Measurements from ENCODE around the gene DRD3. TPM values are rescaled to one million over a fixed set of nuclear protein-coding genes. Genes with fewer than 3 reads are reported as not detected.

The DRD3 gene
- total and polyA plus RNA-seq, 2 of the 8 experiments (the other 6 are each of a cell fraction or from before 2014, with no cell fraction given): 0.32 to 1.3 TPM

- Histone ChIP-seq H3K36me3 (ENCODE audit: control insufficient read depth in 2 of 4, insufficient read depth in 4 of 4, low read length in 3 of 4) (no peaks in the 10 kb centered on the region), H3K79me2 (ENCODE audit: control insufficient read depth in 1 of 2, insufficient read depth in 2 of 2, low read length in 2 of 2) (no peaks in the 10 kb centered on the region), H3K79me1 (ENCODE audit: low read depth, low read length) (no peaks in the 10 kb centered on the region), H4K5ac (ENCODE audit: insufficient read length, low read depth, low read length) (no peak overlapping the region), H3K4me3 (ENCODE audit: extremely low read depth in 1 of 4, insufficient read depth in 2 of 4, low read depth in 3 of 4, low read length in 4 of 4) (no peak overlapping the region), H3K14ac (ENCODE audit: insufficient read length) (no peak overlapping the region), H4K8ac (ENCODE audit: extremely low read depth, insufficient read depth, low read length) (no peak overlapping the region), H2AK5ac (ENCODE audit: low read depth, low read length) (no peak overlapping the region), H3K27ac (ENCODE audit: low read depth, low read length) (no peak overlapping the region), H3K4me2 (ENCODE audit: insufficient read depth in 1 of 2, low read depth in 2 of 2, low read length in 2 of 2) (peak overlapping the region; percentile 7 to 48; a peak in 1 of 4 replicates), H2BK12ac (ENCODE audit: low read depth, low read length) (peak overlapping the region; percentile 76; the same call in 1 of the 2 replicates), H3K18ac (ENCODE audit: extremely low read depth, low read length) (no peak overlapping the region), H3K4ac (replicated peaks; ENCODE audit: insufficient read length, low read depth, low read length) (no peak overlapping the region), H4K91ac (replicated peaks; ENCODE audit: insufficient read length, low read length) (no peak overlapping the region), H3K4me1 (replicated peaks in 1 of 4; ENCODE audit: control insufficient read depth in 3 of 4, insufficient read depth in 4 of 4, low read length in 3 of 4) (peaks cover 3 to 16% (median 4%) of the 10 kb centered on the region in 4 experiments; a peak in 6 of 7 replicates), H3K27me3 (replicated peaks in 1 of 4; ENCODE audit: control insufficient read depth in 3 of 4, extremely low read depth in 1 of 4, insufficient read depth in 3 of 4, low read length in 3 of 4) (peaks cover 0 to 4% (median 1%) of the 10 kb centered on the region in 4 experiments; a peak in 3 of 7 replicates), H3K9ac (replicated peaks in 1 of 4; ENCODE audit: extremely low read depth in 1 of 4, low read depth in 3 of 4, low read length in 3 of 4) (no peak overlapping the region), H2BK20ac (ENCODE audit: low read length) (no peak overlapping the region), H2BK120ac (replicated peaks; ENCODE audit: low read depth, low read length) (no peak overlapping the region), H4K20me1 (replicated peaks in 1 of 2; ENCODE audit: control insufficient read depth in 1 of 2, insufficient read depth in 2 of 2, low read length in 2 of 2) (no peaks in the 10 kb centered on the region), H2AFZ (ENCODE audit: low read length) (0 out of 2 replicates have a peak overlapping the region, but pooled peaks have one; percentile 26), H3K56ac (replicated peaks; ENCODE audit: insufficient read length, low read depth, low read length) (no peak overlapping the region), H3K23me2 (ENCODE audit: low read depth, low read length) (no peaks in the 10 kb centered on the region; the same call in 1 of the 2 replicates), H3K9me3 (ENCODE audit: insufficient read depth in 2 of 2, low read depth in 1 of 2, low read length in 1 of 2) (no peaks in the 10 kb centered on the region), H2BK5ac (ENCODE audit: low read depth, low read length) (peak overlapping the region; percentile 79; the same call in 1 of the 2 replicates), H2BK15ac (ENCODE audit: low read length) (no peak overlapping the region), H3K23ac (ENCODE audit: insufficient read length) (no peak overlapping the region)
- DNase-seq (ENCODE audit: low read depth in 1 of 2, low spot score in 2 of 2): no peak
- FAIRE-seq: no peak
- POLR2A ChIA-PET (ENCODE audit: partially characterized antibody): interaction anchor here (0.7 kb wide), 1 partner anchor 77 kb away, joined by 3 read pairs; no protein-coding TSS in a partner anchor
- 86% methylated on average over 4 of the region's 4 CpGs; no CpG with 5 or more reads in 1 of the 2 experiments for whole genome bisulfite sequencing, 2 experiments (ENCODE audit: extremely low coverage in 1 of 2, insufficient coverage in 1 of 2, insufficient read length in 1 of 2, insufficient replicate concordance in 2 of 2, low coverage in 1 of 2, low lambda C conversion rate in 2 of 2, missing lambda C conversion rate in 1 of 2)
- CTCF ChIA-PET (ENCODE audit: partially characterized antibody): interaction anchor here (0.5 to 1.1 kb wide), 8 partner anchors 9 to 1136 kb away, joined by 3 to 4 read pairs (median 3); no protein-coding TSS in a partner anchor
- no peak for TF ChIP-seq RFX5 (IDR thresholded peaks at IDR 0.05; ENCODE audit: borderline replicate concordance, low read depth, low read length)
- TF ChIP-seq CBX8 (IDR thresholded peaks at IDR 0.05; ENCODE audit: borderline replicate concordance, low read depth, low read length): no peak
- no peak for TF ChIP-seq KDM5A (IDR thresholded peaks at IDR 0.05; ENCODE audit: low read length)
- TF ChIP-seq SP2 (IDR thresholded peaks at IDR 0.05; ENCODE audit: low read length): no peak
- no peak for TF ChIP-seq POLR2AphosphoS5 (IDR thresholded peaks at IDR 0.05; ENCODE audit: low read depth, low read length)
- no peak for TF ChIP-seq JUND (IDR thresholded peaks at IDR 0.05; ENCODE audit: low read length)
- no peak for TF ChIP-seq ATF2 (IDR thresholded peaks at IDR 0.05; ENCODE audit: low read length)
- no peak for TF ChIP-seq KDM4A (IDR thresholded peaks at IDR 0.05; ENCODE audit: low read depth, low read length, severe bottlenecking)
- no peak for TF ChIP-seq EZH2 (IDR thresholded peaks at IDR 0.05; ENCODE audit: low read depth, low read length, severe bottlenecking)
- no peak for TF ChIP-seq ATF3 (IDR thresholded peaks at IDR 0.05; ENCODE audit: insufficient read depth, low read depth, low read length)
- TF ChIP-seq CHD2 (IDR thresholded peaks at IDR 0.05; ENCODE audit: low read length): no peak
- TF ChIP-seq CBX5 (IDR thresholded peaks at IDR 0.05; ENCODE audit: low read depth, low read length): no peak
These were observed 34.4 kb upstream of the DRD3 start for GRCh38 chr3:114213292-114213626.
